SK-N-SH (cell line): ENCODE data around the gene MSMP. TPM values are rescaled to one million over a fixed set of nuclear protein-coding genes. Genes with fewer than 3 reads are reported as not detected.

Experiments
- CTCF ChIA-PET: fragments of 300-600, 350-600 bp; formaldehyde crosslinking; extraction: SDS; loops from one replicate; lab custom pipeline; 2021; lab: Yijun Ruan, JAX
- POLR2A ChIA-PET: fragments of 350-600 bp; sonication (Branson Sonifier 250); formaldehyde crosslinking; extraction: SDS; loops from one replicate; lab custom pipeline; 2020; ENCODE audit warnings: antibody characterized with exemption, inconsistent platforms; lab: Yijun Ruan, JAX
- DNase-seq: peaks from one replicate; pipeline ENCODE4 v3.0.0; 2012
- H2AFZ ChIP-seq: fragments of 200-600 bp; sonication (generic); 2 replicates; pipeline ENCODE4 v1.8.1; 2016; ENCODE audit warnings: antibody characterized with exemption, mild to moderate bottlenecking, low read depth
- H3F3A ChIP-seq: fragments of 200-600 bp; sonication (generic); replicated peaks from 2 replicates; pipeline ENCODE3; 2016; ENCODE audit warnings: antibody characterized with exemption, mild to moderate bottlenecking; ENCODE audit not compliant: insufficient read depth
- H3K27ac ChIP-seq, 2 experiments: fragments of 200-500 bp in 1 of 2; fragments of 200-600 bp in 1 of 2; sonication (Bioruptor generic) in 1 of 2; sonication (generic), shearing (Covaris generic) in 1 of 2; 2 replicates each; pipeline versions ENCODE4 v1.5.1 to v1.6.1; 2014 to 2016; ENCODE audit warnings: low read depth in 2 of 2, inconsistent platforms in 1 of 2, low read length in 1 of 2, mild to moderate bottlenecking in 1 of 2, mixed read lengths in 1 of 2
- H3K27me3 ChIP-seq: fragments of 200-600 bp; sonication (generic), shearing (Covaris generic); 2 replicates; pipeline ENCODE4 v1.6.1; 2016; ENCODE audit warnings: mixed run types; ENCODE audit not compliant: insufficient read depth
- H3K36me3 ChIP-seq, 2 experiments: fragments of 200-500 bp in 1 of 2; fragments of 200-600 bp in 1 of 2; sonication (Bioruptor generic) in 1 of 2; sonication (generic) in 1 of 2; replicated peaks in 1 of 2; 2 replicates each; pipeline versions ENCODE3 to v1.5.1; 2014 to 2016; ENCODE audit warnings: low read length in 1 of 2, mild to moderate bottlenecking in 1 of 2; ENCODE audit not compliant: insufficient read depth in 2 of 2, control insufficient read depth in 1 of 2
- H3K4me1 ChIP-seq, 2 experiments: fragments of 200-500 bp in 1 of 2; fragments of 200-600 bp in 1 of 2; sonication (Bioruptor generic) in 1 of 2; sonication (generic), shearing (Covaris generic) in 1 of 2; 2 replicates each; pipeline versions ENCODE4 v1.5.1 to v1.6.1; 2014 to 2016; ENCODE audit warnings: low read depth in 1 of 2, low read length in 1 of 2, mixed run types in 1 of 2; ENCODE audit not compliant: insufficient read depth in 2 of 2, control insufficient read depth in 1 of 2
- H3K4me2 ChIP-seq: fragments of 200-600 bp; sonication (generic), shearing (Covaris generic); 2 replicates; pipeline ENCODE4 v1.6.1; 2017; ENCODE audit warnings: mixed run types
- H3K4me3 ChIP-seq, 2 experiments: fragments of 200-500 bp in 1 of 2; fragments of 200-600 bp in 1 of 2; sonication (Bioruptor generic) in 1 of 2; sonication (generic), shearing (Covaris generic) in 1 of 2; 2 replicates each; pipeline versions ENCODE4 v1.5.1 to v1.8.1; 2014 to 2016; ENCODE audit warnings: low read depth in 2 of 2, inconsistent platforms in 1 of 2, low read length in 1 of 2, mild to moderate bottlenecking in 1 of 2, mixed read lengths in 1 of 2, moderate library complexity in 1 of 2
- H3K79me2 ChIP-seq: fragments of 200-600 bp; sonication (generic); 2 replicates; pipeline ENCODE4 v1.8.1; 2017; ENCODE audit warnings: mild to moderate bottlenecking; ENCODE audit not compliant: insufficient read depth
- H3K9ac ChIP-seq: fragments of 200-600 bp; sonication (generic); 2 replicates; pipeline ENCODE4 v1.6.1; 2017; ENCODE audit warnings: mixed run types
- H3K9me2 ChIP-seq: fragments of 200-600 bp; sonication (generic); 2 replicates; pipeline ENCODE4 v1.6.1; 2017; ENCODE audit warnings: mixed run types
- H3K9me3 ChIP-seq: fragments of 200-600 bp; sonication (generic); 2 replicates; pipeline ENCODE4 v1.6.1; 2017; ENCODE audit warnings: mixed run types, mild to moderate bottlenecking, moderate library complexity
- H4K20me1 ChIP-seq: fragments of 200-600 bp; sonication (generic); 2 replicates; pipeline ENCODE4 v1.6.1; 2017; ENCODE audit warnings: mild to moderate bottlenecking, mixed run types; ENCODE audit not compliant: insufficient read depth
- CHD2 ChIP-seq: fragments of 150-350 bp; IDR thresholded peaks from 2 replicates; pipeline ENCODE4 v1.6.1; 2018; ENCODE audit warnings: low read length; ENCODE audit not compliant: partially characterized antibody
- CTCF ChIP-seq: fragments of 200-600 bp; sonication (generic); IDR thresholded peaks from 2 replicates; pipeline ENCODE4 v1.6.1; 2017; ENCODE audit warnings: antibody characterized with exemption, mild to moderate bottlenecking, moderate library complexity
- EP300 ChIP-seq, 2 experiments: IDR thresholded peaks; 2 replicates each; pipeline versions ENCODE4 v1.4.0 to v1.6.1; 2012; ENCODE audit warnings: borderline replicate concordance in 1 of 2, low read depth in 1 of 2, low read length in 1 of 2
- FOSL2 ChIP-seq: IDR thresholded peaks from 2 replicates; pipeline ENCODE4 v1.4.0; 2012; ENCODE audit warnings: low read depth, mild to moderate bottlenecking, moderate library complexity, borderline replicate concordance
- FOXJ3 ChIP-seq: sonication (generic); formaldehyde crosslinking; IDR thresholded peaks from 2 replicates; pipeline ENCODE4 v1.5.1; 2020; ENCODE audit warnings: mild to moderate bottlenecking, missing genetic modification reagents
- IRF3 ChIP-seq: fragments of 150-350 bp; IDR thresholded peaks from 2 replicates; pipeline ENCODE4 v1.6.1; 2016; ENCODE audit warnings: mild to moderate bottlenecking, low read depth, low read length
- MAX ChIP-seq: IDR thresholded peaks from 2 replicates; pipeline ENCODE4 v1.4.0; 2012; ENCODE audit warnings: low read depth
- NRF1 ChIP-seq: IDR thresholded peaks from 2 replicates; pipeline ENCODE4 v1.6.1; 2012; ENCODE audit warnings: low read depth, mild to moderate bottlenecking, low read length
- POLR2AphosphoS5 ChIP-seq: IDR thresholded peaks from 2 replicates; pipeline ENCODE4 v1.6.1; 2012; ENCODE audit warnings: low read depth, low read length
- RAD21 ChIP-seq: IDR thresholded peaks from 2 replicates; pipeline ENCODE4 v1.6.1; 2012; ENCODE audit warnings: mild to moderate bottlenecking, low read length
- RFX5 ChIP-seq: IDR thresholded peaks from 2 replicates; pipeline ENCODE4 v1.6.1; 2012; ENCODE audit warnings: mild to moderate bottlenecking, improper control_type of control experiment, low read length
- RXRA ChIP-seq: IDR thresholded peaks from 2 replicates; pipeline ENCODE4 v1.4.0; 2012; ENCODE audit warnings: low read depth, mild to moderate bottlenecking, borderline replicate concordance
- SIN3A ChIP-seq: IDR thresholded peaks from 2 replicates; pipeline ENCODE4 v1.6.1; 2012; ENCODE audit warnings: low read depth, mild to moderate bottlenecking, low read length, moderate library complexity, borderline replicate concordance
- TCF12 ChIP-seq: IDR thresholded peaks from 2 replicates; pipeline ENCODE4 v1.4.0; 2012
- TEAD4 ChIP-seq: IDR thresholded peaks from 2 replicates; pipeline ENCODE4 v1.4.0; 2012; ENCODE audit warnings: mild to moderate bottlenecking, borderline replicate concordance; ENCODE audit not compliant: insufficient read depth
- USF1 ChIP-seq: IDR thresholded peaks from 2 replicates; pipeline ENCODE4 v1.4.0; 2012; ENCODE audit warnings: low read depth, borderline replicate concordance
- YY1 ChIP-seq: IDR thresholded peaks from 2 replicates; pipeline ENCODE4 v1.4.0; 2012; ENCODE audit warnings: low read depth, mild to moderate bottlenecking
- WGBS: methylation state at CpG from one replicate; pipeline ENCODE4 v1.1.6; 2017; ENCODE audit warnings: low lambda C conversion rate; 5-methylcytosine and 5-hydroxymethylcytosine counted together
- polyA plus RNA-seq, 3 experiments: library from polyadenylated mRNA; depleted of rRNA; stranded (reverse); fragments of >200 nt; gene quantifications; 2 replicates each; pipeline ENCODE4 v1.2.3, GENCODE V29; 2012

Gene MSMP
- polyA plus RNA-seq, 1 of the 3 experiments (the other 2 are of a cell fraction), result 1.2 TPM

DNA sequence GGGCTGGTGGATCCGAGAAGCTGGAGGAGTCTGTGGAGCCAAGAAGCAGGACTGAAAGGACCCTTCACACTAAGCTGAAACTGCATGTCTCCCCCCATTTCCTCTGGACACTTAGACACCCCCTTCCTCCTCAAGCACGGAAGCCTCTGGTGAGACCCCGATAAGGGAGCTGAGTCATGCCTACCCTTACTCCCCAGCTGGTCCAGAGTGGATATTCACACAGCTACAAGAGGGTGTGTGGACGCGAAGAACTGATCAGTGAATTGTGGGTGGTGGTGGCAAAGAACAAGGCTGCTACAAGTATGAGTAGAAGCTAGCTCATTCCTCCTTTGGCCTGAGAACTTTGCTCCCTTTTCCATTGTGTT, 26.4 kb downstream of the MSMP start:
- Histone ChIP-seq H3K27ac (peak overlapping the region; percentile 68 to 94), H3K79me2 (peaks cover 92% of the 10 kb centered on the region), H4K20me1 (peaks cover 18% of the 10 kb centered on the region), H3K4me1 (peaks cover 27 to 36% of the 10 kb centered on the region in 2 experiments), H3K9me2 (no peaks in the 10 kb centered on the region), H3K9ac (peak overlapping the region; percentile 62), H2AFZ (no peak overlapping the region), H3K36me3 (peaks cover 33% of the 10 kb centered on the region in 2 experiments), H3K9me3 (no peaks in the 10 kb centered on the region), H3K4me2 (peak overlapping the region; percentile 91), H3K27me3 (no peaks in the 10 kb centered on the region), H3K4me3 (peak overlapping the region; percentile 25 to 96; a peak in 3 of 4 replicates), H3F3A (peaks cover 30% of the 10 kb centered on the region)
- 80% methylated on average over 5 of the region's 5 CpGs for WGBS
- no peak for DNase-seq
- ChIA-PET POLR2A (interaction anchor here (1.2 to 1.3 kb wide), 2 partner anchors 14 to 29 kb away, joined by 3 read pairs; no protein-coding TSS in a partner anchor), CTCF (interaction anchor here (0.7 to 9.7 kb wide), 14 partner anchors 8 to 155 kb away, joined by 3 to 103 read pairs (median 6); partner anchors contain the start of genes CA9, CCDC107, GBA2 and RGP1)
- no peak for TF ChIP-seq MAX
- TF ChIP-seq NRF1, result no peak
- TF ChIP-seq CHD2, result no peak
- TF ChIP-seq TCF12, result no peak
- TF ChIP-seq RXRA, result no peak
- no peak for TF ChIP-seq RFX5
- no peak for TF ChIP-seq CTCF
- TF ChIP-seq FOXJ3 (CRISPR knock-in tag), result no peak
- TF ChIP-seq YY1, result no peak
- TF ChIP-seq FOSL2, result no peak
- TF ChIP-seq SIN3A, result no peak
- TF ChIP-seq, all 33 proteins: peak for 0

GRCh38 chr9:35726931-35727330, 27.1 kb downstream of the MSMP start:
- H3F3A ChIP-seq, result peaks cover 28% of the 10 kb centered on the region
- whole genome bisulfite sequencing, result 77% methylated on average over 3 of the region's 3 CpGs
- no peak for DNase-seq
- H3K4me3 ChIP-seq, result no peak overlapping the region
- no peaks in the 10 kb centered on the region for H3K9me3 ChIP-seq
- no peaks in the 10 kb centered on the region for H3K27me3 ChIP-seq
- H3K4me2 ChIP-seq, result peak overlapping the region; percentile 91
- TF ChIP-seq RFX5 (peak; percentile 98), IRF3 (no peak), USF1 (no peak), RAD21 (no peak), CTCF (peak; percentile 29; the same call in 1 of the 2 replicates), MAX (no peak), POLR2AphosphoS5 (no peak), EP300 (IDR thresholded peaks at IDR 0.05; ENCODE audit: borderline replicate concordance in 1 of 2, low read depth in 1 of 2, low read length in 1 of 2) (no peak), TEAD4 (no peak)
- H3K27ac ChIP-seq, result peak overlapping the region; percentile 68 to 94
- H3K4me1 ChIP-seq, result peaks cover 27 to 36% of the 10 kb centered on the region in 2 experiments
- H4K20me1 ChIP-seq, result peaks cover 18% of the 10 kb centered on the region
- H3K36me3 ChIP-seq, result peaks cover 40% of the 10 kb centered on the region in 2 experiments
- peak overlapping the region; percentile 62 for H3K9ac ChIP-seq
- H2AFZ ChIP-seq, result no peak overlapping the region
- no peaks in the 10 kb centered on the region for H3K9me2 ChIP-seq
- ChIA-PET POLR2A (interaction anchor here (1.3 kb wide), 1 partner anchor 30 kb away, joined by 3 read pairs; no protein-coding TSS in a partner anchor), CTCF (interaction anchor here (0.7 to 9.7 kb wide), 12 partner anchors 9 to 123 kb away, joined by 3 to 103 read pairs (median 6); partner anchors contain the start of genes CCDC107, RMRP and TPM2)
- peaks cover 93% of the 10 kb centered on the region for H3K79me2 ChIP-seq
